ENCODE results near the gene GMIP.

The GMIP gene

GRCh38 chr19:19659646-19660245, 16.3 kb upstream of the GMIP start:
- no peak for DNase-seq (ENCODE audit: low read depth)

DNA sequence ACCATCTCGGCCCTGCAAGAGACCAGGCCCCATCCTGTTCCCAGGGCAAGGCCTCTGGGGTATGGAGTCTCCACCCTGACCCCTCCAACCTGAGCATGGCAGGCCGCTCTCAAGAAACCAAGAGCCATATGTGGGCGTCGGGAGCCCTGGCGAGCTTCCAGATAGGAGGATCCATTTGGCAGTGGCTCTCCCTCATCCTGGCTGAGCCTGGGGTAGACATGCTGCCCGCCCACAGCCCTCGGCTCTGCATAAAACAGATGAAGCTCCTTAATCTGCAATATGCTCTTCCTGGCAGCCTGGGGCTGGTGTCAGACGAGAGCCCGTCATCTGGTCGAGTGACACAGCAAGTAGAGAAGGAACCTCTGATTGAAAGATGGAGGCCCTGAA, 13.9 kb upstream of the GMIP start:
- DNase-seq (ENCODE audit: low read depth) = no peak

DNA sequence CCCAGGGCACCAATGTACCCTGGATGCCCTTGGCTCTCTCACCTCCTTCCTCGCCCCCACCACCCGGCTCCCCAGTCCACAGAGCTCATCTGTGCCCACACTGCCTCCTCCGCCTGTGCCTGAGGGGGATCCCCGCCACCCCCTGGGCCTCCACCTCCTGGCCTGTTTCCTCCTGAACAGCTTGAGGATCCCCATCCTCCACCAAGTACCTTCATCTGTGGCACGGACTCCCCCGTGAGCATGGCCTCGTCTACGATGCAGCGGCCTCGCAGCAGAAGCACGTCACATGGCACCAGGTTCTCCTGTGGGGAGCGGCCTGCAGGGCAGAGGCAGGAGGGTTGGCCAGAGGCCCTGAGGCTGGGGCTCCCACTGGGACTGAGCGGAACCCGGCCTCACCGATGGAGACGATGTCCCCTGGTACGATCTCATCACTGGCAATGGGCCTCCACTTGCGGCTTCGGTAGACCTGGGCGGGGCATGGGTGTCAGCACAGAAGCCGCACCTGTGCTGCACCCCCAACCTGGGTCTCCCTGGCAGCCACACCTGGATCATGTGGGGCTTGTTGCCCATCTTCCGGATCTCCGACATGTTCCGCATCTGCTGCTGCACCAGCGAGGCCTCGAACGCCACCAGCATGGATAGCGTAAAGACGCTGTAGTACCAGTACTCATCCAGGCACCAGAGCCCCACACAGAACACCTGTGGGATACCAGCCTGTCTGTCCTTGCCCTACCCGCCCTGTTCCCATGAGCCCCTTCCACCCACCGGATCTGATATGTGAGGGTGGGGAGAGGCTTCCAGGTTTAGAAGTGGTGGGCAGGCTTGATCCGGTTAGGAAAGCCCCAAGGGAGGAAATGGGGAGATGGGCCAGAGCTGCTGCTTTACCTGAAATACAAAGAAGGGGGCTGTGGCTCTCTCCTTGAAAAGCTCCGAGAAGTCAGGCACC, 13.3 kb upstream of the GMIP start:
- DNase-seq (ENCODE audit: low read depth) = no peak

- DNase-seq (ENCODE audit: low read depth) = no peak
Measured at GRCh38 chr19:19655641-19656343, 12.3 kb upstream of the GMIP start.

GRCh38 chr19:19655051-19655594, 11.7 kb upstream of the GMIP start:
- no peak for DNase-seq (ENCODE audit: low read depth)

- DNase-seq (ENCODE audit: low read depth) = no peak
Measured at GRCh38 chr19:19654441-19654840, 11.0 kb upstream of the GMIP start.

DNA sequence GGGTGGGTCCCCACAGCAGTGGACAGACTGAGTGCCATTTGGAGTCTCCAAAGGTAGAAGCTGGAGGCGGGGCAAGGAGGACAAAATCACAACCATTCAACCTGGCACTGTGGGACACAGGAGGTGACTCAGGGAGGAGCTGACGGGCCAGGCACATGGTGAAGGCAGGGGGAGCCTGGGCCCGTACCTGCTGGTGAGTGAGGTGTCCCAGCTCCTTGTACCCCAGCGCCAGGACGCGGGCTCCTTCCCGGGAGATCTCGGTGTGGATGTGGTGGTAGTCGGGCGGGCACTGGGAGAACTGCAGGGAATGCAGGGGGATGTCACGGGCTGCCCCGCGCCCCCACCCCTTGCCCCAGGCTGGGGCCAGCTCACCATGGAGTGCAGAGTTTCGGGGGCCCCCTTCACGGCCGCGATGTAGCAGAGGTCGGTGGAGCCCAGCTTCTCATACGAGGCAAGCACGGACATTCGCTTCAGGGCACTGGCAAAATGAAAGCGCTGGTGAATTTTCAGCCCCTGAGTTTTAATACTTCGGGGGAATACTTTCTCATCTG, 10.2 kb upstream of the GMIP start:
- DNase-seq (ENCODE audit: low read depth) = no peak

DNA sequence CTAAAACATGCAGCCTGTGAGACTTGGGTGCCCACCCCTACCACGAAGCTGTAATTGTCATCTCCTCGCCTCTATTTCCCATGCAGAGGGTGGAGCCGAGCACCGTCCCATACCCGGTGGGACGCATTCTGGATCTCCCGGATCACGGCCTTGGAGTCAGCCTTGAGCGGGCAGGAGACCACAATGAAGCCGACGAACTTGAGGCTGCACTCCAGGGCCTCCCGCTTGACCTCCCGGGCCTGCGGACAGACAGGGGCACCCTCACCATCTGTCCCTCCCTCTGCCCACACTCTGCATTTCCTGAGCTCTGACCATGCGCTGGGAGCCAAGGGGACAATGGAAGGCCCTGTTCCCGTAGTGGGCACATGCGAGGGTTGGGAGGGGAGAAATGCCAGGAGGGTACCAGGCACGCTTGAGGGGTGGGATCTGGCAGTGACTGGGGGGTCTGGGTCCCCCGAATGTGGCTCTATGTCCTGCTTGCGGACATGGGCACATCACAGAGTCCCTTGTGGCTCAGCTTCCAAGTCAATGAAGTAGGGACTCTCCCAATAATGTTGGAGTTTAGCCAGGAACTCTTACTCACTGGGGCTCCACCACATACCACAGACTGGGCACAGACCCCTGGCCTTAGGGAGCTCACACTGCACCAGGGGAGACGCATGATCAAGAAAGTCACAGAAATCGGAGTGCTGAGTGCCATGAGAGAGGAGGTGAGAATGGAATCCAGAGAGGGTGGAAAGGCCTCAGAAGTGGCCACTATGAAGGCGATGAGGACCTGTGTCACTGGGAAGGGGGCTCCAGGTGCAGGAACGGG, 9.2 kb upstream of the GMIP start:
- no peak for DNase-seq (ENCODE audit: low read depth)

GRCh38 chr19:19651076-19651475, 7.6 kb upstream of the GMIP start:
- DNase-seq (ENCODE audit: low read depth) = no peak

DNA sequence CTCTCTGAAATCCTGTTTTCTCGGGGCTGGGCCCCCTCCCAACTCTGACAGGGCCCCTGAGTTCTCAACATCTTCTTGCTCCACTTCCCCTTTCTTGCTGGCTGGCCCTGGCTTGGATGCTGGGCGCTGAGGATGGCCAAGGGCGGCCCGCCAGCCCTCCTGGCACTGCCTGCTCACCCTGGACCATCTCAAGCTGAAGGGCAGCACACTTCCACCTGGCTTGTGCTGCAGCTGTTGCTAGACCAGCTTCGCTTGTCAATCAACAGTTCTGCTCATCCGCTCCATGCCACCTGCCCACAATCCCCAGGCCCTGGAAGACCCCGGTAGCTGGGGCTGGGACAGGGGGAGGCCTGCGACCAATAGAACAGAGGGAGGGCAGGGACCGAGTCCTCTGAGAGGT, 6.9 kb upstream of the GMIP start:
- DNase-seq (ENCODE audit: low read depth) = no peak

DNA sequence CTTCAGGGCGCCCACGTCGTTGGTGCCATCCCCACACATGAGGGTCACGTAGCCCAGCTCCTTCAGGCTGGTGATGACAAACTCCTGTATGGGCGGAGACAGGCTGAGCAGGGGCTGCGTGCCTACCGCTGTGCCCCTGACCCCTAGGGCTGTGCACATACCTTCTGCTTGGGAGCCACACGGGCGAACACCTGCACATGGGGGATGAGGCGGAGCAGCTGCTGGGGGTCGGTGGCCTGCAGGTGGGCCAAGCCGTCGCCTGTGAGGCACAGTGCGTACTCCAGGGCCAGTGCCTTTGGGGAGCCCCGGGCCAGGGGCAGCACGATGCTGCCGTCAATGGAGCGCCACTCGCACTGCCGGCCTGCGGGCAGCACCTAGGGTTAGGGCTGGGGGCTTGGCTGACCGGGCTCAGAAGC, 6.1 kb upstream of the GMIP start:
- no peak for DNase-seq (ENCODE audit: low read depth)

- DNase-seq (ENCODE audit: low read depth) = no peak
Measured at GRCh38 chr19:19649155-19649554, 5.7 kb upstream of the GMIP start.

DNA sequence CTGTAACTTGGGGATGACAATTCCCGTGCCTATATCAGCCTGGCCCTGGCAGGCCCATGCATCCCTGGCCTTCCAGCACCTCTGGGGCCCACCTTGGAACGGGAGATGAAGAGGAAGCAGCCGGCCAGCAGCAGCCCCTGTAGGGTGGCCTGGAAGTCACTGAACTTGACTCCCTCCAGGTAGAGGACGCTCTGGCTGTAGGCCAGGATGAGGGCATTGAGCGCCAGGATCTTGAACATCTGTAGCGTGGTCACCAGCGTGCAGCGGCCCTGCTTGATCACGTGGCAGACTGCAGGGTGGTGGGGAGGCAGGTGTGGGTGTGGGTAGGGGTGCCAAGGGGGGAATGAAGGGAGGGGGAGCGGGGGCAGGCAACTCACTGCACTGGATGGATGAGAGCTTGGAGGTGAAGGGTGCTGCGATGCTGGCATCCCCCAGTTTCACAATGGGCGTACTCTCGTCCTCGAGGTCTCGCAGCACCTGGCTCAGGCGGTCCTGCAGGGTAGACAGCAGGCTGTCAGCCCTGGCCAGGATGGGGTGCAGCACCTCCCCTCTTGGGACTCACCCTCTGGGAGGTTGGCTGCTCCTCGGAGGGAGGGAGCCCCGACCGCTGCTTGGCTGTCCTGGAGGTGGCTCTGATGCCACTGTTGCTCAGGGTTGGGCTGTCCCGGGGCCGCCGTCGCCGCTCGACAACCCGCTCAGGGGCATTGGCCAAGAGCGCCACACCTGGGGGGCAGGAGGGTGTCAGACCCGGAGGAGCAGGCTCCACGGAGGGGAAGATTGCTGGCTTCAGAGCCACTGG, 3.8 kb upstream of the GMIP start:
- no peak for DNase-seq (ENCODE audit: low read depth)

DNA sequence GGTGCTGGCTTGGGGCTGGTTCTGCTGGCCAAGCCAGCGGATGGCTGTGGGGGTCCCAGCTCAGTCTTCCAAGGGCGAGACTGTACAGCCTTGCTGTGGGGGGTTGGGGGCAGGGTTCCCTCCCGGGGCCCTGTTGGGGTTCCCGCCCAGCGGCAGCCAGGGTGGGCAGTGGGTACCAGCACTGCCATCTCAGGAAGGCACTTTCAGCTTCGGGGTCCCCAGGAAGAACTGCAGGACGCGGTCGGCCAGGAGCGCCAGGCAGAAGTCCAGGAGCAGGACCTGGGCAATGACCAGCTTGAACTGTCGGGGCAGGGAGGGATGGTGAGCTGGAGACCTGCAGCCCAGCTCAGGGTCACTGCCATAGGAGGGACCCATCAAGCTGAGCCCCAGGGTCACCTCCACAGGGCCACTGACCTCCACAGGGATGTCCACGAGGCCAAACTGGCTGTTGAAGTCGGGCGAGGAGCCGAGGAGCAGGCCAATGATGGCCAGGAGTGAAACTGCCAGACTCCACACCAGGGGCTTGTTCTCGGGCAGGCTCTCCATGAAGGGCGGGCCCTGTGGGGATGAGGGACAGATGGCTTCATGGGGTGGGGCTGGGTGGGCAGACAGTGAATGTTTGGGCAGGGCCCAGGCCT, 1.9 kb upstream of the GMIP start:
- DNase-seq (ENCODE audit: low read depth) = no peak

DNA sequence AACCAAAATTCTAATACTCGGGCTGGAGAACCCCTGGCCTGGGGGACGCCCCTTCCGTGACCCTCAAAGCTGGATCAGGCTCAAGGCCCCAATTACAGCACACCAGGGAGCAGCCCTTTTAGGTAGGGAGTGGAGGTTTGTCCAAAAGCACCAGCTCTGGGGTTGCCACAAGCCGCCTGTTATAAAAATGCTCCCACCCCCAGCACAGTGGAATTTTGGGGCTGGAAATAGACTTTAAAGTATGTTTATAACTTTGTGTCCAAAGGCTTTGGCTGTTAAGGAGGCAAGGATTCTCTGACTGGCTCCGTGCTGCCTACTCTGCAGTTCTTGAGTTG, 564 bp upstream of the GMIP start:
- no peak for DNase-seq (ENCODE audit: low read depth)

GRCh38 chr19:19642506-19643157, 825 bp downstream of the GMIP start:
- no peak for DNase-seq (ENCODE audit: low read depth)

GRCh38 chr19:19637523-19638251, 5.8 kb downstream of the GMIP start:
- DNase-seq (ENCODE audit: low read depth) = no peak

DNA sequence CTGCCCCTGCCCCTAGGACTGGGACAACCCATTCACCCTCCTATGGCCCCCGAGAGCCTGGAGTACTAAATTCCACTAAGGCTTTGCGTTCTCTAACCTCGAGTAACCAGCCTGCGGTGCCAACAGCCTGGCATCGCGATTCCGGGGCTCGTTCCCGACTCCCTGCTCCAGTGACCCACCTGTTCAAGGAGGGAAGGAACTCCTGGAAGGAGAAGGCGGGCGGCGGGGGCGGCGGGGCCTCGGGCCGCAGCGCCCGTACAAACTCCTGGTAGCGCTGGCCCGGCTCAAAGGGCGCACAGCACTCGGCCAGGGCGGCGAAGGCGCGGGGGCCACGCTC, 6.3 kb downstream of the GMIP start:
- DNase-seq (ENCODE audit: low read depth) = no peak

DNA sequence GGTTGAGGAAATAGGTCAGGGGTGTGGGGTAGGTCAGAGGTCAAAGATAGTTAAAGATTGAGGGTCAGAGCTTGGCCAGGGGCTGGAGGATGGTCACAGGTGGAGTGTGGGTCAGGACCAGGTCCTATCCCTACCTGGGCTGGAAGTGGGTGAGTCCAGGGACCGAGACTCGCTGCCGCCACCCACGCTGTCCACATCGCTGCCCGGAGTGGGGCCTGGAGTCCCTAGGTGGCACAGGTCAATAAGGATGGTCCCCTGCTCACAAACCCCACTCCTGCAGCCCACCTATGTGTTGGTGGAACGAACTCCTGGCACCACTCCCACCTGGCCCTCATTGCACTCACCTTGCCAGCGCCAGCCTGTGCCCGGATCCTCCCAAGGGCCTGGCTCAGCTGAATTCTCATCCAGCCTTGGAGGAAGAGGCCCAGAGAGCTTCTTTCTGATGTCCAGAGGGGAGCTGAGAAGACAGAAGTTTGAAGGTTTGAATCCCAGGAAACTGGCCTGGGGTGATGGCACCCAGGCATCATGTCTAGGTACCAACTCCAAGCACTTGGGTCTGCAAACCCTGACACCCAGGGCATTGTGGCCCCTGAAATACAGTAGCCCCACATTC, 6.8 kb downstream of the GMIP start:
- no peak for DNase-seq (ENCODE audit: low read depth)

All from HS-5 (cell line).